Measurements from ENCODE around the gene VIT. TPM values are rescaled to one million over a fixed set of nuclear protein-coding genes. Genes with fewer than 3 reads are reported as not detected.
A peak's percentile ranks its signal among the peaks of the same experiment; 100 is the strongest.

The VIT gene
- total RNA-seq, 1 donor from 2014 or later = not detected

DNA sequence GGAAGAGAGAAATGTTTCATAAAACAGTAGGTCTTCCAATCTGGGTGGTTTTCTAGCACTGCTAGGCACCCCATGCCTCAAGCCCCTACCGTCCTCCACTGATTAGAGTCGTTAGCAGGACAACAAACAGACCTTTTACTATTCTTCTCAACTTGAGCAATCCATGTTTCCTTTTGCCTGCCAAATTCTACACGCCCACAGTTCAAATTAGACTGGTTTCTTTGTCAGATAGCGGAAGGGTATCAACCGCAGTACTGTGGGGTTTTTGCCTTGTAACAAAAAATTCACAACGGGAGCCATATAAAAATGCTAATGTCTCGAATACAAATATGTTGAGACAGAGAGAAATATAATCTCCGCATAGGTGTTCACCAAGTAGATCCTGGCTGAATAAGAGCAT lies 59.9 kb downstream of the VIT start:
- no peak for DNase-seq (ENCODE audit: extremely low read depth, low read depth, low spot score)

- DNase-seq (ENCODE audit: extremely low read depth, low read depth, low spot score) = no peak
Observed at GRCh38 chr2:36762764-36763490, 66.4 kb downstream of the VIT start.

DNA sequence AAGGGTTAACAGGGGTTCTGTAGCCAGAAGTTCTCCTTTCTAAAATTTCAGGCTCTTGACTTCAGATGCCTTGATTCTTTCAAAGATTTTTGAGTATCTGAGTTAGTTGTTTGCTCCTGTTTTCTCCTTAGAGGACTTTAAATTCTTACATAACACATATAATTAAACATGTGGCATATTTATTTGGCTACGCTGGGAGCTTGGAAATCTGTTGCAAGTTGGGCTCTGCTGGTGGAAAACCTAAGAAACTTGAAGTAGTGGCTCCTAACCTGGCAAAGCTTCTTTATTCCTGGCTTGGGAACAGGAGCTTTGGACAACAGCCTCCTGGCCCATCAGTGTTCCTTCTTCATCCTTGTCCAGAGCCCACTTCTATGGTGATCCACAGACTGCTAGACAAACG lies 72.6 kb downstream of the VIT start:
- DNase-seq (ENCODE audit: extremely low read depth, low read depth, low spot score) = no peak

DNA sequence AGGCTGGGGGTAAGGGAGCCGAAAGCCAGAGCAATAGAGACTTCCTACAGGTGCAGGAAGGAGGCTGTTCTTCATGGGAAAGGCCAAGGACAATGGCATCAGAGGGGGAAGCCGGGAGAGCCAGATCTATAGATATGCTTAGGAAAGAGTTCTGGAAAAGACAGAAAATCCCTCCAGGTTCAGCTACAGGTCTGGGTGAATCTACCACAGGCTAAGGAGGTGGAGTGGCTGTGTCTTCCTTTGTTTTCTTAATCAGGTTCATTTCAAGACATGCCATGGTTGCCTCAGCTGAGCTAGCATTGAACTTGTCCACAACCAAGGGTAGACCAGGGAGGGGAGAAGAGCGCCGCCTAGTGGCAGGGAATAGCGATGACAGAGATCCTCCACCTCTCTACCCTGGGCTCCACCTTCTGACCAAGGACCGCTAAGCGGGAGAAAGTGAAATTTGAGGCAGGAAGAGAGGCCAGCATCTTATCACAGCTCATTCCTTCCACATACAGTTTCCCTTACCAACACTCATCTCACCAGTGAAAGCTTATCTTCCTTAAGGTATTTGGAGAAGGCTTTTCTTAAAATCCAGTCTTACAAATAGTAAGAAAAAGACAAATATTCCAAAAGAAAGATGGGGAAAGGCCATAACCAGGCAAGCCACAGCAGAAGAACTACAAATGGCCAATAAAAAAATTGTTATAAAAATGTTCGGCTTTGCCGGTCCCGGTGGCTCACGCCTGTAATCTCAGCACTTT lies 74.2 kb downstream of the VIT start:
- DNase-seq (ENCODE audit: extremely low read depth, low read depth, low spot score) = peak; percentile 20

DNA sequence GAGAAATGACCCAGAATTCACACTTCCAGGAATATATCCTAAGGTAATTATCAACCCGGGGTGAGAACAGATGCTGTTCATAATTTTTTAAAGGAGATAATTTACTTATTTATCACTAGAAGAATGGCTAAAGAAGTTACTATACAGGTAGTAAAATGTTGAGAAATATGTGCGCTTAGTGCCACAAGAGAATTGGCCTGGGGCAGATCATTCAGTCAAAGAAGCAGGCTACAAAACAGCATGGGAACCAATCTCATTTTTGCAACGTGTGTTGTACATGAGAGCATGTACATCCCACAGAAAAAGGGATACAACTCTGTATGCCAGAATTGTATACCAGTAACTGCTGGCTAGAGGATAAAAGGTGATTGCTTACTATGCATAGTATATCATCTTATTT lies 75.2 kb downstream of the VIT start:
- DNase-seq (ENCODE audit: extremely low read depth, low read depth, low spot score) = no peak

DNA sequence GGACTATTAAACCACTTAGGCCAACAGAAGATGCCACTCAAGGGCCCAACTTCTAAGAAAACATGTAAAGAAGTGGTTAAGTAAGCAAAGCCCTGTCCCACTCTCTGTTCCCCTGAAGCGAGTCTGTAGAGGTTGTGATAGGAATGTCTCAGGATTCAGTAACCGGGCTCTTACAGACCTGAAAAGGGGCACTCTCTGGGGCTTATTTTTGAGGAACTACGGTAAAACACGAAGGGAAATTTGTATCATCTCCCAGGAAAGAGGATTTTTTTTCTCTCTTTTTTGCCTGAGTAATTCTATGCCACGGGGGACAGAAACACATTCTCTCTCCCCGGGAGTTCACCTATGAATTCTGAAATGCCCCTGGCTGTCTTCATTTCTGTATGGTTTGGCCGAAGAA lies 77.4 kb downstream of the VIT start:
- DNase-seq (ENCODE audit: extremely low read depth, low read depth, low spot score) = no peak

DNA sequence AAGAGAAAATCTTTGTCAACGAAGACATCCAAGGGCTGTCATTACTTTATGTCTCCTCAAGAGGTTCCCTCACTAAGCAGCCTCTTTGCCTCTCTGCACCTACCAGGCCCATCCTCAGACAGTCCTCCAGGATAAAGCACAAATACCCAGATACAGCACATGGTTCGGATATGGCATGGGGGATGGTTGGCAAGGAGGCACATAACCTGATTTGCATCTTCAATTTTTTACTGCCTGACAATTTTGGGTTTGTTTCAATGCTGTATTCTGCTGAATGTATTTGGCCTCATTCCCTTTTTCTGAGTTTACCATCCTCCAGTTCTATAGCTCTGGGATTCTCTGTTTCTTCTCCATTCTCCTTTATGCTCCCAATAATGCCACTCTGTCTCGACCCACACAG lies 78.8 kb downstream of the VIT start:
- no peak for DNase-seq (ENCODE audit: extremely low read depth, low read depth, low spot score)

DNA sequence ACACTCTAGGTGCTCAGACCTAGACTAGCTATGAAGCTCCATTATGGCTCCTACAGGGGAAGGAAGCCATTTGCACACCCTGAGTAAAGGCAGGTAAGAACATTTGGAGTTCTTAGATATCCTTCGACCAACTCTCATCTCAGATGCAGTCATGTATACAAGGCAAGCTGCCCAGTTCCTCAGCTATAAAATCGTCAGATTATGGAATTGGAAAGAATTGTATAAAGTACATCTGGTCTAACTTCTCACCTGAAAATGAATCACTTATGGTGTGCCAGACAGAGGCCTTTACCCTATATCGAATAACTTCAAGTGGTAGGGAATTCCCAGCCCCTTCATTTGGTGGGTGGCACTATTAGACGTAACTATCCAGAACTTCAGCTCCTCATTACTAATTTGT lies 79.3 kb downstream of the VIT start:
- DNase-seq (ENCODE audit: extremely low read depth, low read depth, low spot score) = no peak

GRCh38 chr2:36777272-36777671 lies 80.8 kb downstream of the VIT start:
- DNase-seq (ENCODE audit: extremely low read depth, low read depth, low spot score) = no peak

DNA sequence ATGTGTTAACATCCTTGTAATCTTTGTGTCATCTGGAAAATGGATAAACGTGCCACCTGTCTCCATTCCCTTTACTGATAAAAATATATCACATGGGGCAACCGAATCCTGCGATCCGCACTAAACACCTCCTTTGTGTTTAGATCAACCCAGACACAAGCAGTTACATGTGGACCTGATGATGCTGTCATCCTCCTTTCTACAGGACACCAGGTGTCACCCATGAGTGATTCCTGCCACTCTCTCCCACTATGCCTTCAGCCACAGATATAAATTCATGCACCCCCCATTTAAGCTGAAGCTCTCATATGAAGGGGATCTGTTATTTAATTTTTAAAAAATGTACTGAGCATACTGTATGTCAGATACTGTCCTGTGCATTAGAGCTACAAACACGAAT lies 81.3 kb downstream of the VIT start:
- no peak for DNase-seq (ENCODE audit: extremely low read depth, low read depth, low spot score)

GRCh38 chr2:36779462-36779861 lies 83.0 kb downstream of the VIT start:
- no peak for DNase-seq (ENCODE audit: extremely low read depth, low read depth, low spot score)

DNA sequence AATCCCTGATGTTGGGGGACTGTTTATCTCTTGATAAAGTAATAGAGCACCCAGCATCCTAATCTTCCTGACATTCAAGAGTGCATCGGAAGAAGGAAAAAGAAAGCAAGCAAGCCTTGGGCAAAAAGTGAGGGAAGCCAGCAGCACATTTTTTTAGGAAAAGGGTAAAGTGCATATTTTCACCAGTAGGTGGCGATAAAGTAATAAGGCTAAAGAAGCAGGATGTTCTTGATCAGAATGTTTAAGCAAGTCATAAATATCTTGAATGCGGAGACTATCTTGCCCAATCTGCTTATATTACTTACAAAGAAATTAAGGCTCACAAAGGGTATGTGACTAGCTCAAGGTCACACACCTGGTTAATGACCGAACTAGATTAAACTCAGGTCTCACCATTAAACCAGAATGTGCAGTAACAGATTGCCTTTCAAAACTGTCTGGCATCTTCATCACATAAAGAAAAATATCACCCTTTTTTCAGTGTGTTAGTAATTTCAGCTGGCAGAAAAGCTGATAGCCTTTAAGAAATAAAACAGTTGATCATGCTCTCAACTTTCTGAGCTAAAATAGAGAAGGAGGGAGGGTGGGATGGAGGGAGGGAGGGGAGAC lies 83.8 kb downstream of the VIT start:
- DNase-seq (ENCODE audit: extremely low read depth, low read depth, low spot score) = peak; percentile 41

GRCh38 chr2:36781907-36782720 lies 85.6 kb downstream of the VIT start:
- no peak for DNase-seq (ENCODE audit: extremely low read depth, low read depth, low spot score)

GRCh38 chr2:36783246-36783645 lies 86.7 kb downstream of the VIT start:
- DNase-seq (ENCODE audit: extremely low read depth, low read depth, low spot score) = no peak

DNA sequence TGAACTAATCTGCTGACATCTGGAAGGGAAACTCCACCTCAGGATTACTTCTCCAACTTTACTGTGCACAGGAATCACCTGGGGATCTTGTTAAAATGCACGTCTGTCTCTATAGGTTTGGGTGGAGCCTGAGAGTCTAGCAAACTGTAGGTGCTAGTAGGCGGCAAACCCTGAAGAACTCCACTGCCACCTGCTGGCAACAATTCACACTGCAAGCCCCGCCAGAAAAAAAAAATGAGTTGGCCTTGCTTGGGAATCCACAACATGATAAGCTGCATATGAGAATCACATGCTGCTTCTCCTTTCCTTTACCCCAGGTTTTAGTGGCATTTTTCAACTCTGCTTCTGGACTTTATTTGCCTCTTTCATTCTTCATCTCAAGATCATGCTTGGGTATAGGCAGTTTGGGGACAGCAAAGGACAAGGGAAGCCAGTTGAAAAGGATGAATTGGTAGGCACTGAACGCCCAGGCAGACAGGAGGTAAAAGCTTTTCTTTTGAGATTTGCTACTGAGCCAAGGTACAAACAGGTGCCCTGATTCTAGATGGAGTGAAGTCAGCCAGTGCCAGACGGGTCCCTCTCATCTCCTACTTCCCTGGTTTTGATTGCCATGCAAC lies 88.8 kb downstream of the VIT start:
- DNase-seq (ENCODE audit: extremely low read depth, low read depth, low spot score) = peak; percentile 31

DNA sequence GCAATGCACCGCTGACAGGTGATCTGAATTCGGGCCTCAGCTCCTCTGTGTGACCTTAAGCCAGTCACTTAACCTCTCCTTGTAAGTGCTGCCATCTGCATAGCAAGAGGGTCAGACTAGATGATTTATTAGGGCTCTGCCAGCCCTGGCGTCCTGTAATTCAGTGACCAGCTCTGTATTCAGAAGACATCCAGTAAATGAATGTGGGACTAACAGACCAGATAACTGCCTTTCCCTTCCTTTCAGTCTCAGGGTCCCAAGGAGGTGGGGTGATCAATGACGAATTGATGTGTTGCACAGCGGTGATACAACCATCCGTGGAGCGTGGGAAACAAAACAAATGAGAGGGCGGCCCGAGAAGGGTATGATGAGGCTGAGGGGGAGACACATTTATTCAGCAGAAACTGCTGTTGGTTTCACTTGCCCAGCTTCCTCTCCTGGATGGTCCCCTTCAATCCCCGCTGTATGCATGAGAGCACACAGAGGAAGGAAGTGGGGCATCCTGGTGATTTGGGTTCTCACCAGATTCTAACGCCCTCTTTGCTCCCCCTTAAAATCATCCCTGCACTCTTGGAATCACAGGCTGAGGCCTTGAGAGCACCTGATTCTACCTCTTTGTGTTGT lies 92.8 kb downstream of the VIT start:
- no peak for DNase-seq (ENCODE audit: extremely low read depth, low read depth, low spot score)

GRCh38 chr2:36792951-36793350 lies 96.4 kb downstream of the VIT start:
- no peak for DNase-seq (ENCODE audit: extremely low read depth, low read depth, low spot score)

DNA sequence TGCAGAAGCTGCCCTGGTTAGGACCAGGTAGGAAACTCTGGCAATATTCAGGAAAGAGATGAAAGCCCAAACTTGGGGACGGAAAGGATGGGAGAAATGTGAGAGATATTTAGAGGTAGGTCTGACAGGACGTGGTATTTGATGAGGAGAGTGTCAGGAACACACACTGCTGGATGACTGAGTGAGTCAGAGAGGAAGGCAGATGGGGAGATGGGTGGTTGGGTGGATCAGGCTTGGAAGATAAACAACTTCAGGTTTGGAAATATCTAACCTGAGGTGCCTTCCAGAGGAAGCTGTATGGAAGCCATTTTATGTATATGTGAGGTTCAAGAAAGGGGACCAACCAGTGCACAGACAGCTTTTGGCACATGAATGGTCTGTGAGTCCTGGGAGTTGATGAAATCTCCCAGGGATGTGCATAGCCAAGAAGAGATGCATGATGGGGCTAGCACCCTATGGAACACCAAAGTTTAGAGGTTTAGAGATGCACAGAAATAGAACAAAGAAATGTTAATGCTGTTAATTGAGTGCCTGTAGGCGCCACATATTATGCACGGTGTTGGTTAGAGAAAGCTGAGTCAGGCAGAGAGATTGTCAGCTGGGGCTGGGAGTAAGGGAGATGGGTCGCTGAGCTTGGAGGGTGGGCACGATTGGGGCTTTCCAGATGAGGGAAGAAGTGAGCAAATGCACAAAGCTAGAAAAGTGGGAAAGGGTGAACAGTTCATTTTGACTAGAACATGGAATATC lies 101.0 kb downstream of the VIT start:
- DNase-seq (ENCODE audit: extremely low read depth, low read depth, low spot score) = no peak

GRCh38 chr2:36798724-36799123 lies 102.2 kb downstream of the VIT start:
- DNase-seq (ENCODE audit: extremely low read depth, low read depth, low spot score) = no peak

GRCh38 chr2:36800381-36800780 lies 103.9 kb downstream of the VIT start:
- DNase-seq (ENCODE audit: extremely low read depth, low read depth, low spot score) = no peak
